WI38 (cell line): ENCODE measurements around the gene FGF8.

ENCODE experiments used
- H3K4me3 ChIP-seq: 2 replicates; pipeline ENCODE4 v1.5.1; 2011; ENCODE audit warnings: low read depth, mild to moderate bottlenecking, control low read depth, low read length
- TF ChIP-seq, protein P1 (sequence below): IDR thresholded peaks from 2 replicates; pipeline ENCODE4 v1.5.1; 2012; ENCODE audit warnings: low read depth, mild to moderate bottlenecking, control low read depth, low read length

Gene FGF8

DNA sequence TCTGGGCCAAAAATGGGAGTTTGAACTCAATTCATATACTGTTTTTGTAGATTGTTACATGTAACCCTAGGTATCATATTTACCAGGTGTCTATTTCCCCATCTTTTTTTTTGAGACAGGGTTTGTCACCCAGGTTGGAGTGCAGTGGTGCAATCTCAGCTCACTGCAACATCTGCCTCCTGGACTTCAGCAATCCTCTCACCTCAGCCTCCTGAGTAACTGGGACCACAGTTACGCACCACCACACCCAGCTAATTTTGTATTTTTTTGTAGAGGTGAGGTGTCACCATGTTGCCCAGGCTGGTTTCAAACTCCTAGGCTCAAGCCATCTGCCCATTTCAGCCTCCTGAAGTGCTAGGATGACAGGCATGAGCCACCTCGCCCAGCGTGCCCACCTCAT lies 52.7 kb downstream of the FGF8 start:
- H3K4me3 ChIP-seq, result no peak overlapping the region
- TF ChIP-seq, protein P1, sequence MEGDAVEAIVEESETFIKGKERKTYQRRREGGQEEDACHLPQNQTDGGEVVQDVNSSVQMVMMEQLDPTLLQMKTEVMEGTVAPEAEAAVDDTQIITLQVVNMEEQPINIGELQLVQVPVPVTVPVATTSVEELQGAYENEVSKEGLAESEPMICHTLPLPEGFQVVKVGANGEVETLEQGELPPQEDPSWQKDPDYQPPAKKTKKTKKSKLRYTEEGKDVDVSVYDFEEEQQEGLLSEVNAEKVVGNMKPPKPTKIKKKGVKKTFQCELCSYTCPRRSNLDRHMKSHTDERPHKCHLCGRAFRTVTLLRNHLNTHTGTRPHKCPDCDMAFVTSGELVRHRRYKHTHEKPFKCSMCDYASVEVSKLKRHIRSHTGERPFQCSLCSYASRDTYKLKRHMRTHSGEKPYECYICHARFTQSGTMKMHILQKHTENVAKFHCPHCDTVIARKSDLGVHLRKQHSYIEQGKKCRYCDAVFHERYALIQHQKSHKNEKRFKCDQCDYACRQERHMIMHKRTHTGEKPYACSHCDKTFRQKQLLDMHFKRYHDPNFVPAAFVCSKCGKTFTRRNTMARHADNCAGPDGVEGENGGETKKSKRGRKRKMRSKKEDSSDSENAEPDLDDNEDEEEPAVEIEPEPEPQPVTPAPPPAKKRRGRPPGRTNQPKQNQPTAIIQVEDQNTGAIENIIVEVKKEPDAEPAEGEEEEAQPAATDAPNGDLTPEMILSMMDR, result no peak

DNA sequence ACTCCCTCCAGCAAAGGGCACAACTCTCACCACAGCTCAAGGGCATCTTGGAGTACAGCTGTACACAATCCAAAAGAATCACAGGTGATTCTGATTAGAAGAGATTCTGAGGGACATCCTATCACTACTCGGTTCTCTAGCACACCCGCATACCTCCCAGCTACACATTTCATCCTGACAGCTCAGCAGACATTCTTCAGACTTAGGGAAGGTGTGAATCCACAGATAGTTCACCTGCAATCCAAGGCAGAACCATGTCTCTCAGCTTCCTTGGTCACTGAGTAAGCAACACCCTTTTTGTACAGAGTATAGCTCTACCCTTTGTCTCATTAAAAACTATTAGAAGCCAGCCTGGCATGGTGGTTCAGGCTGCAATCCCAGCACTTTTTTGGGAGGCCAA lies 54.1 kb downstream of the FGF8 start:
- H3K4me3 ChIP-seq, result no peak overlapping the region
- TF ChIP-seq, protein P1, result no peak

DNA sequence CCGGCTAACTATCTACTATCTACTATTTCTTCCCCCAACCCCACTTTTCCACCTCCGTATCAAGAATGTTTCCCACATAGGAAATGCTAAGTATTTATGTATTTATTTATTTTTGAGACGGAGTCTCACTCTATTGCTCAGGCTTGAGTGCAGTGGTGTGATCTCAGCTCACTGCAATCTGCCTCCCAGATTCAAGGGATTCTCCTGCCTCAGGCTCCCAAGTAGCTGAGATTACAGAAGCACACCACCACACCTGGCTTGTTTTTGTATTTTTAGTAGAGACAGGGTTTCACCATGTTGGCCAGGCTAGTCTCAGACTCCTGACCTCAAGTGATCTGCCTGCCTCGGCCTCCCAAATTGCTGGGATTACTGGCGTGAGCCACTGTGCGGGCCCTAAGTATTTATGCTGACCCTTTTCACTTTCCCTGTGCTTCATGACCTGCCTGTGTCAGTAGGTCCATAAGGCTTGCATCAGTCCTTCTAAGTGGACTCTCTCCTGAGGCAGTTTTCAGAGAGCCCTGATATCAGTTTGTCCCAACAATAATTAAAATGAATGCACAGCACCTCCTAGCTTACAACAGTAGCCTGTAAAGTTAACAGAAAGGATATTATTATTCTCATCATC lies 55.2 kb downstream of the FGF8 start:
- TF ChIP-seq, protein P1, result no peak
- H3K4me3 ChIP-seq, result no peak overlapping the region
